IMR-90 (cell line): Measurements from ENCODE around the gene ABCC8. TPM values are rescaled to one million over a fixed set of nuclear protein-coding genes. Genes with fewer than 3 reads are reported as not detected.

ENCODE experiments used
- ATAC-seq: fragments of 200-7000 bp; cut with Tn5 transposase; 2 replicates; pipeline ENCODE4 v1.9.1; 2020; ENCODE audit warnings: low read depth, mild to moderate bottlenecking, moderate library complexity
- BruUV-seq: library from RNA; stranded (reverse); fragments of 400-500 nt; replicated peaks from 2 replicates; lab custom pipeline; 2021; lab: Mats Ljungman, UMichigan
- CTCF ChIA-PET: fragments of 300-600 bp; formaldehyde crosslinking; extraction: SDS; loops from one replicate; lab custom pipeline; 2021; ENCODE audit warnings: antibody characterized with exemption; lab: Yijun Ruan, JAX
- POLR2A ChIA-PET: fragments of 300-600 bp; sonication (Branson Sonifier 250); formaldehyde crosslinking; loops from one replicate; lab custom pipeline; 2022; ENCODE audit warnings: antibody characterized with exemption; ENCODE audit not compliant: unreplicated experiment; lab: Charles Lee
- DNase-seq: peaks from one replicate; pipeline ENCODE4 v3.0.0; 2013
- H2AFZ ChIP-seq: replicated peaks from 2 replicates; pipeline ENCODE3; 2013; ENCODE audit warnings: low read length, mild to moderate bottlenecking; ENCODE audit not compliant: poor library complexity
- H2AK5ac ChIP-seq: 2 replicates; pipeline ENCODE4 v1.6.1; 2013; ENCODE audit warnings: low read depth, low read length, inconsistent platforms
- H2AK9ac ChIP-seq: replicated peaks from 2 replicates; pipeline ENCODE3; 2013; ENCODE audit warnings: mild to moderate bottlenecking, low read depth, low read length, moderate library complexity; ENCODE audit not compliant: poor library complexity
- H2BK120ac ChIP-seq: 2 replicates; pipeline ENCODE4 v1.6.1; 2013; ENCODE audit warnings: low read depth, low read length, inconsistent platforms
- H2BK15ac ChIP-seq: 3 replicates; pipeline ENCODE4 v1.6.1; 2013; ENCODE audit warnings: low read depth, low read length, inconsistent platforms
- H2BK20ac ChIP-seq: 2 replicates; pipeline ENCODE4 v1.6.1; 2013; ENCODE audit warnings: low read depth, mild to moderate bottlenecking, inconsistent platforms, low read length, moderate library complexity
- H2BK5ac ChIP-seq: 2 replicates; pipeline ENCODE4 v1.6.1; 2013; ENCODE audit warnings: mild to moderate bottlenecking, low read depth, low read length, inconsistent platforms; ENCODE audit not compliant: poor library complexity, severe bottlenecking
- H3K14ac ChIP-seq: replicated peaks from 2 replicates; pipeline ENCODE4 v1.6.1; 2013; ENCODE audit warnings: low read depth, low read length, inconsistent platforms
- H3K18ac ChIP-seq: 2 replicates; pipeline ENCODE4 v1.6.1; 2013; ENCODE audit warnings: low read depth, low read length, control low read depth
- H3K23ac ChIP-seq: 2 replicates; pipeline ENCODE4 v1.6.1; 2013; ENCODE audit warnings: low read depth, low read length, inconsistent platforms
- H3K27ac ChIP-seq: 2 replicates; pipeline ENCODE4 v1.5.1; 2013; ENCODE audit warnings: mild to moderate bottlenecking, control low read depth, low read length; ENCODE audit not compliant: insufficient read depth
- H3K27me3 ChIP-seq: 2 replicates; pipeline ENCODE4 v1.6.1; 2013; ENCODE audit warnings: low read length; ENCODE audit not compliant: control insufficient read depth, insufficient read depth
- H3K36me3 ChIP-seq: 2 replicates; pipeline ENCODE4 v1.6.1; 2013; ENCODE audit warnings: low read length, mixed read lengths; ENCODE audit not compliant: control insufficient read depth, insufficient read depth
- H3K4ac ChIP-seq: 2 replicates; pipeline ENCODE4 v1.6.1; 2013; ENCODE audit warnings: low read depth, low read length, inconsistent platforms
- H3K4me1 ChIP-seq: 2 replicates; pipeline ENCODE4 v1.6.1; 2013; ENCODE audit warnings: low read length, mixed read lengths; ENCODE audit not compliant: control insufficient read depth, insufficient read depth
- H3K4me2 ChIP-seq: 2 replicates; pipeline ENCODE4 v1.6.1; 2013; ENCODE audit warnings: low read depth, mild to moderate bottlenecking, control low read depth, low read length, moderate library complexity
- H3K4me3 ChIP-seq: 2 replicates; pipeline ENCODE4 v1.5.1; 2013; ENCODE audit warnings: low read depth, mild to moderate bottlenecking, control low read depth, low read length, moderate library complexity; ENCODE audit not compliant: insufficient read depth
- H3K56ac ChIP-seq: 2 replicates; pipeline ENCODE4 v1.6.1; 2013; ENCODE audit warnings: low read length, inconsistent platforms; ENCODE audit not compliant: insufficient read depth; ENCODE audit errors: extremely low read depth
- H3K79me1 ChIP-seq, 2 experiments: 2 replicates each; pipeline ENCODE4 v1.6.1; 2013; ENCODE audit warnings: low read length in 2 of 2, inconsistent platforms in 1 of 2, low read depth in 1 of 2
- H3K9ac ChIP-seq: 2 replicates; pipeline ENCODE4 v1.6.1; 2013; ENCODE audit warnings: low read depth, low read length, control low read depth
- H3K9me1 ChIP-seq: 2 replicates; pipeline ENCODE4 v1.6.1; 2013; ENCODE audit warnings: low read length, inconsistent platforms; ENCODE audit not compliant: insufficient read depth
- H3K9me3 ChIP-seq: 2 replicates; pipeline ENCODE4 v1.6.1; 2013; ENCODE audit warnings: low read length; ENCODE audit not compliant: control insufficient read depth, insufficient read depth
- H4K20me1 ChIP-seq: 2 replicates; pipeline ENCODE4 v1.6.1; 2013; ENCODE audit warnings: low read length, inconsistent platforms; ENCODE audit not compliant: insufficient read depth
- H4K5ac ChIP-seq: 2 replicates; pipeline ENCODE4 v1.6.1; 2013; ENCODE audit warnings: mild to moderate bottlenecking, low read depth, low read length, control low read depth
- H4K8ac ChIP-seq, 2 experiments: 2 replicates each; pipeline ENCODE4 v1.6.1; 2013; ENCODE audit warnings: low read depth in 2 of 2, low read length in 2 of 2, control low read depth in 1 of 2, inconsistent platforms in 1 of 2
- H4K91ac ChIP-seq: 2 replicates; pipeline ENCODE4 v1.6.1; 2013; ENCODE audit warnings: low read depth, low read length, inconsistent platforms; ENCODE audit not compliant: insufficient read depth
- CEBPB ChIP-seq: IDR thresholded peaks from 2 replicates; pipeline ENCODE4 v1.6.1; 2012; ENCODE audit warnings: low read depth, low read length, improper control_type of control experiment
- MAFK ChIP-seq: IDR thresholded peaks from 2 replicates; pipeline ENCODE4 v1.6.1; 2012; ENCODE audit warnings: low read depth, low read length, improper control_type of control experiment
- WGBS, 2 experiments: methylation state at CpG; one replicate each; pipeline versions ENCODE4 v1.1.5 to v1.1.7; 2013; ENCODE audit warnings: missing lambda C conversion rate in 2 of 2; ENCODE audit not compliant: insufficient read length in 1 of 2; ENCODE audit errors: extremely low coverage in 2 of 2; 5-methylcytosine and 5-hydroxymethylcytosine counted together
- dilution Hi-C: fragments of 300-500 bp; cut with HindIII; formaldehyde crosslinking; loops from one replicate; pipeline ENCODE4 v1.14.3; 2018; ENCODE audit warnings: low sequenced_read_pairs; ENCODE audit not compliant: unreplicated experiment
- in situ Hi-C: fragments of 300-500 bp; cut with MboI; formaldehyde crosslinking; loops from 3 replicates; pipeline ENCODE4 v1.14.3; 2019; ENCODE audit warnings: low sequenced_read_pairs, inconsistent platforms, mixed read lengths
- intact Hi-C: fragments of 100-400 bp; cut with micrococcal nuclease; formaldehyde crosslinking; loops from 2 replicates; pipeline ENCODE4 v1.10.0; 2022
- polyA plus RNA-seq, 3 experiments: library from polyadenylated mRNA; depleted of rRNA; stranded (reverse); fragments of >200 nt; gene quantifications; 2 replicates each; pipeline ENCODE4 v1.2.3, GENCODE V29; 2012; ENCODE audit warnings: low replicate concordance in 1 of 3
- total RNA-seq: library from RNA; depleted of rRNA; stranded (reverse); fragments of >200 nt; gene quantifications from 2 replicates; pipeline ENCODE4 v1.2.3, GENCODE V29; 2012

The ABCC8 gene
- total and polyA plus RNA-seq, 2 of the 4 experiments (the other 2 are of a cell fraction) = not detected

DNA sequence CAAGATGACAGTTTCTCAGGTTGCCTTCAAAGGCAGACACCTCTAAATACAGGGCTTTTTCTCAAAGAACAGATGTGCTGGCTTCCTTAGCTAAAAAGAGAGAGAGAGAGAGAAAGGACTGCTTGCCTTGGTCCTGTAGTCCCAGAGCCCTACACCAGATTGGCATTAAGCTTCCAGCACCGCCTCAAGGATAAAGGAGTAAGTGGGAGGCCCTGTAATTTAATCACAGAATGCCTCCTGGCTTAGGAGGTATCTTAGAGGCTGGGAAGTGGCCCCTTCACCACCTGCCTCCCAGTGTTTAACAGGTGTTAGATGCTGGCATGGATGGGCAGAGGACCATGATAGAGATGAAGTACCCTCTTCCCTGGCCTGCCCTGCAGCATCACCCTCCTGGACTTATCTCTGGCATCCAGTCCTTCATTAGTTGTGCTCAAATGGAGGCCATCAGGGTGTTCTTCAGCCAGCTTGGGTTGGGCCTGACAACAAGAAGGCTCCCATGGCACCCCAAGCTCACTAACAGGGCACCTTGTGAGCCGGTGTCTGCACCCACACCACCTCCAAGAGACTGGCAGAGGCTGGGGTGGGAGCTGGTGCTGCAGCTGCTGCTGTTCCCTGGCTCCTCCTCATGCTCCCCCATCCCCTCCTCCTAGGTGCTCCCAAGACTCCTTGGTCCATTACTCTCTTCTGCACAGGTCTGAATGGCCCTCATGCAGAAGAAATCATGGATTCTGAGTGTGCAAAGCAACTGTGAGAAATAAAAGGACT is 32.5 kb downstream of the ABCC8 start:
- DNase-seq (no peak), ATAC-seq (no peak)
- H3K27ac ChIP-seq = no peak overlapping the region
- H3K4ac ChIP-seq = no peak overlapping the region
- H3K4me2 ChIP-seq = no peak overlapping the region
- in situ Hi-C loops (no loop called here), dilution Hi-C loops (no loop called here), intact Hi-C loops (no loop called here)
- H2AK5ac ChIP-seq = no peak overlapping the region
- no peaks in the 10 kb centered on the region for H4K20me1 ChIP-seq
- H2BK20ac ChIP-seq = no peak overlapping the region
- H3K9me3 ChIP-seq = no peaks in the 10 kb centered on the region
- H3K23ac ChIP-seq = no peak overlapping the region
- peaks cover 7% of the 10 kb centered on the region for H3K27me3 ChIP-seq
- no peak overlapping the region for H2BK5ac ChIP-seq
- no peaks in the 10 kb centered on the region for H3K4me1 ChIP-seq
- H3K56ac ChIP-seq = no peak overlapping the region
- no peaks in the 10 kb centered on the region for H3K79me1 ChIP-seq
- no TSS peak for BruUV-seq
- H4K91ac ChIP-seq = no peak overlapping the region
- TF ChIP-seq CEBPB = no peak
- no peak for TF ChIP-seq MAFK
- no peaks in the 10 kb centered on the region for H3K36me3 ChIP-seq
- no peak overlapping the region for H3K14ac ChIP-seq
- CTCF ChIA-PET = no interaction called here
- no peak overlapping the region for H4K8ac ChIP-seq
- no CpG with 5 or more reads among the region's 2 CpGs for WGBS, 2 experiments
- no peak overlapping the region for H2BK120ac ChIP-seq
- H2BK15ac ChIP-seq = no peak overlapping the region
- no peak overlapping the region for H4K5ac ChIP-seq
- H3K9me1 ChIP-seq = no peaks in the 10 kb centered on the region
- H2AK9ac ChIP-seq = no peak overlapping the region
- POLR2A ChIA-PET = no interaction called here
- H2AFZ ChIP-seq = no peak overlapping the region
- no peak overlapping the region for H3K9ac ChIP-seq
- H3K4me3 ChIP-seq = no peak overlapping the region
- H3K18ac ChIP-seq = no peak overlapping the region
